ENCODE data around the gene SNX15. TPM values are rescaled to one million over a fixed set of nuclear protein-coding genes. Genes with fewer than 3 reads are reported as not detected.

SNX15 gene
- total RNA-seq, 1 donor from 2014 or later: 12.2 TPM

- no peak for ATAC-seq
Measured at GRCh38 chr11:65058012-65058411, 30.8 kb downstream of the SNX15 start.

DNA sequence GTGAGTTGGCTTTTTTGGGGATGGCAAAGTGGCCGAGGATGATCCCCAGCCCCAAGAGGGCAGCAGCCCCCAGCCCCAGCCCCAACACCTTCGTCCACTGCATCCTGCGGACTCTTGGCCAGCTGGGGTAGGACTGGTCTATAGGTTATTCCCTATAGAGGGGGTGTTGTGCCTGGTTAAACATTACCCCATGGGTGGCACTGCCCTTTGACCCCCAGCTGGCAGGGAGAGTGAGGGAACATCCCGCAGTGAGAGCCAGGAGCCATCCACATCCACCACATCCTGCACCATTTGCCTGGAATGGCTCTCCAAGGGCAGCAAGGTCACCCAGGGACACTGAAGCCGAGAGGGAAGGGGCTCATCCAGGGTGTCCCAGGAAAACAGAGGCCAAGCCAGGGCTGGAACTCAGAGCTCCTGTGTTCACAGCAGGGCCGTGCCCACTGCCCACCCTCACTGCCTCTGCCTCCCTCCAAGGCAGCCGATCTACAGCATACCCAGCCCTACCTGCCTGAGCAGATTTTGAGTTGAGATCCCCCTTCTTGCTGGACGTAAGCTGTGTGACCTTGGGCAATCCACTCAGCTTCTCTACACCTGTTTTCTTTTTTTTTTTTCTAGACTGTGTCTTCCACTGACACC is 31.3 kb downstream of the SNX15 start, which contains the start of gene NAALADL1:
NAALADL1 (minus strand) TSS at position 135 of the 636 bp plus-strand sequence; CDS start at position 103, 32 bp downstream.
- ATAC-seq: no peak

- no peak for ATAC-seq
Measured at GRCh38 chr11:65059523-65059922, 32.3 kb downstream of the SNX15 start.

DNA sequence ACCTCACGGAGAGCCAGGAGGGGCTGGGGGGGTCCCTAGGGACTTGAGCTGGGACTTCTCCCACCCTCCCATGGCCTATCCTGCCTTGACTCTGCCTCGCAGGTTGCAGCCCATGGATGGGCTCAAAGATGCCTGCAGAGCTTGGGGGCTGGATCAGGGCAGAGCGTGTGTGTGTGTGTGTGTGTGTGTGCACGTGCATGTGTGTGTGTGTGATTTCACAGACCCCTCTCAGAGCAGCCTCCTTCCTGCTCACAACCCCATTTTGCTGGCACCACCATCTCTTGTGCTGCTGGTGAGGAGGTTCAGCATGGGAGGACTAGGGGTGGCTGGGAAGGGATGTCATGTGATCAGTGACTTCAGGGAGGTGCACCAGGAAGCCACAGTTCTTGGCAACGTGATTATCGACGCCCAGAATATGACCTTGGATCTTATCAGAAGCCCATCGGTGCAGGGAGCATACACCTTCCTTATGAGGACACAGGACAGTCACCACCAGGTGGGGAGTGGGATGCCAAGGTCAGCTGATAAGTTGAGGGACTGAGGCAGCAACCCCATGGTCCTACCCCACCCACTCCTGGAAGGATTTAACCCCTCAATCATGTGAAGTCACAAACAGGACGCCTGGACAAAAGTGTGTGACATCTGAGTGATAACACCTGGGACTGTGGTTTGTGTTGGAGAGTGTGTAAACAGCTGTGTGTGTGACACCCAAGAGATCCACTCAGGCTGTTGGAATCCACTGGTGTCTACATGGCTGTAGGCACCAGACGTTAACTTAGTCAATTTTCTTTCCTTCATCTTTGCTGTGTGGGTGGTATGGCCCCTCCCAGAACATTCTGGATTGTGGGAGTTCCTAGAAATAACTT is 33.0 kb downstream of the SNX15 start:
- ATAC-seq: no peak

DNA sequence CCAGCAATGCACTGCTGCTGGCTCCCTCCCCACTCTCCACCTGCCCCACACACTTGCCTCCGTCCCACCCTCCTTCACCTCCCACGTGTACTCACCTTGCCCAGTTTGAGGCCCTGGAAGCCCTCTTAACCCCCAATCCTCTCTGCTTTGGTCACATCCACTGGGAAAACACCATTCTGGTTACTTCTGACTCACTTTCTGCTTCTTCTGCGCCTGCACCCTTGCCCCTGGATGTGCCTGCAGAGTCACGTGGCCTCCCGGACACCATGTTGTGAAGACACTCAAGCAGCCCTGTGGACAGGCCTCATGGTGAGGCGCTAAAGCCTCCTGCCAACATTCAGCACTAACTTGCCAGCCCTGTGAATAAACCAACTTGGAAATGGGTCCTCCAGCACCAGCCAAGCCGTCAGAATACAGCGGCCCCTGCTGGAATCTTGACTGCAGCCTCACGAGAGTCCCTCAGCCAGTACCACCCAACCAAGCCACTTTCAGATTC is 33.7 kb downstream of the SNX15 start:
- no peak for ATAC-seq

DNA sequence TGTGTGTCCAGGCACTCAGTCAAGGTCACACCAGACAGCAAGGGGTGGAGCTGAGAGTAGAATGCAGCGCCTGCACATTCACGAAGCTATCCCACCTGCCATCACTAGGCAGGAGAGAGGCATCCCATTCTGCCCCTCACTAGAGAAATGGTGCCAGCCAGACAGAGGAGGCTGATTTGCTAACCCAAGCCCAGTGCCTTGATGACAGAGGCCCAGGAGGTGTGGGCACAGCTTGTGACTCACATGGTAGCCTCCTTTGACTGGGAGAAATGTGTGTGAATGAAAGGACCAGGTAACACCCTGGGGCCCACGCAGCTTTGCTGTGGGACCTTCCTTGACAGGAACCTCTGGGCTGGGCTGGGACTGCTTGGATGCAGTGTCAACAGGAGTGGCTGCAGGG is 36.3 kb downstream of the SNX15 start:
- ATAC-seq: peak; percentile 50

DNA sequence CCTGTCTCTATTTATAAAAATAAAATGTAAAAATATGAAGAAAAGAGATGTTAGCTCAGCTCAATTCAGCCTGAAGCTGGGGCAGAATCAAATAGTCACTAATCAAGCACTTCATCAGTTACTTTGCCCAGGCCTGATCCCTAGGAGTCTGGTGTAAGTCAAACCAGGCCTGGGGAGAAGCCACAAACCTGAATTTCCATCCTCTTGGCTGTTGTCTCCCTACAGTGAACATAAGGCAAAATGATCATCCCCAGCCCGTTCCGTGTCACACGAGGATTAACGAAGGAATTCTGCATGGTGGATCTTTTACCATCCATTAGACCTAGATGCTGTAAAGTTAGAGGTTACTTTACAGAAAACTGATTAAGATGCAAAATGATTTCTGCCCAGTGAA is 37.6 kb downstream of the SNX15 start:
- no peak for ATAC-seq

- ATAC-seq: no peak
Measured at GRCh38 chr11:65065851-65066250, 38.6 kb downstream of the SNX15 start.

DNA sequence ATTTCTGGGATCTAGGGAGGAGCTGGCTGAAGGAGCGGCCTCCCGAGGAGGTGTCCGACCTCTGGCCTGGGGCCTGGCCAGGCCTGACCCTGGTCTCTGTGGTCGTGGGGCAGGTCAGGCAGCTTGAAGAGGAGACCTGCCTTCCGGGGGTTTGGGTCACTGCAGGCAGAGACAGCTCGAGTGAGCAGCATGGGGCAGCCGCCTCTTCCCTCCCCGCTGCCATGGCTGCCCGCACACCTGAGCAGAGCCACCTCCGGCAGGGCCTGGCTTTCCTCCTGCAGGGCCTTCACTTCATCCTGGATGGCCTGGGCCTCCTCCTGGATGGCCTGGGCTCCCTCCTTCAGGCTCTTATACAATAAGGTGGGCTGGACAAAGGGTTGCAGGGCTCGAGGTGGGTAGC is 39.1 kb downstream of the SNX15 start:
- no peak for ATAC-seq

- ATAC-seq: no peak
Measured at GRCh38 chr11:65066805-65067291, 39.6 kb downstream of the SNX15 start.

DNA sequence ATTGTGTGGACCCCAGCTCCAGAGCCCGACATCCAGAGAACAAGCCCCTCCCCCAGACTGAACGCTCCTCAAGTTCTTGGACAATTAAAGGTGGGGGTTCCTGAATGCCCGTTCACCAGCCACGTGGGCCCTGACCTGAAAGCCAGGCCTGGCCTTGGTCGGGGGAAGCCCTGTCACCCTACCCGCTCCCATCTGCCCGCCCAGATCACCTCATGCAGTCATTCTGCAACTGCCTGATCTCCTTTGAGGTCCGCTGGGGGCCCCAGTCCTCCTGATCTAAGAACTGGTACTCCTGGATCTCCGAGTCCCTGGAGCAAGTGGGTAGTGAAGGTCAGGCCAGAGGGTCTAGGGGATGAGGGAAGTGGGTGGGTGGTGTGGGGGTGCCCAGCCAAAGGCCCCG is 40.2 kb downstream of the SNX15 start:
- ATAC-seq: no peak

DNA sequence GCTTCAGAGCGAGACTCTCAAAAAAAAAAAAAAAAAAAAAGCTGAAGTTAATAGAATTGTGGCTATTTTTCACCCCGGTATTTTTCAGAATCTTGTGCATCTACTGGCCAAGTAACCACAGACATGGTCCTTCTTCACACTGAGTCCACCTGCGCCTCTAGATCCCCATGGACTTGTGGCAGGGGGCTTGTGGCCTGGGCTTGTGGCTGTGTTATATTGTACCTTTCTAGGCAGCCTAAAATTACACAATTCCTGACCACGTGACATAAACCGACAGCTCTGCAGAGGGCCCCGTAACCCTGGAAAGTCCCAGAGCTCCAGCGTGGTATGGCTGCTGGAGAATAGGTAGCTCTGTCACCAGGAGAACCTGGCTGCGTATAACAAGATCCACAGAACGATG is 42.0 kb downstream of the SNX15 start:
- ATAC-seq: no peak

GRCh38 chr11:65071907-65072630 is 44.8 kb downstream of the SNX15 start:
- peak; percentile 21 for ATAC-seq

DNA sequence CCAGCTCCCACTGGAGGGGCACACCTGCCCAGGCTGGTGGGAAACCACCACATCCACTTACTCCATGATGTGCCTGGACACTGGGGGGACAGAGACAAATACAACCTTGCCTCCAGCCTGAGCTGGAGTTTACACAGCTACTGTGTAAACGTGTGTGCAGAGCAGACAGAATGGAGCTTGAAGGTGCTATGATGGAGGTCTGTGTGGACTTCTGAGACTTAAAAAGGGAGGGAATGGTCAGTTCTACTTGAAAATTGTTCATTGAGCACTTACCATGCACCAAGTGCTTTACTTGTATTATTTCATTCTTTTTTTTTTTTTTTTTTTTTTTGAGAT is 45.4 kb downstream of the SNX15 start:
- no peak for ATAC-seq

DNA sequence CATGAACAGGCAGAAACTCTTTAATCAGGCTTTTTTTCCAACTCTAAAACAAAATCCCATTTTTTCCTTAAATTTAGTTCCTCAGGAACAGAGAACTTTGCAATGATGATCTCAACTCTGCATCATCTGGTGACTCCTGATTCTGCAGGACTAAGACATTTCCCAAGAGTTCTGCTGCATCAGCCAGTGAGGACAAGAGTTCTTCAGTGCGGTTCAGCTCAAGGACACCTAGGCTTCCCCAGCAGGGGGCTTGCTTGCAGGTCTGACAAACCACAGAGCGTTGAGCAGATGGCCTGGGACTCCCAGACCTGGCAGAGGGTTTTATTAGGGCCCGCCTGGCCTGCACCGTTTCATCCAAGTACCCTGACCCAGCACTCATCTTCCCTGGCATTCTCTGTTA is 50.2 kb downstream of the SNX15 start:
- no peak for ATAC-seq

DNA sequence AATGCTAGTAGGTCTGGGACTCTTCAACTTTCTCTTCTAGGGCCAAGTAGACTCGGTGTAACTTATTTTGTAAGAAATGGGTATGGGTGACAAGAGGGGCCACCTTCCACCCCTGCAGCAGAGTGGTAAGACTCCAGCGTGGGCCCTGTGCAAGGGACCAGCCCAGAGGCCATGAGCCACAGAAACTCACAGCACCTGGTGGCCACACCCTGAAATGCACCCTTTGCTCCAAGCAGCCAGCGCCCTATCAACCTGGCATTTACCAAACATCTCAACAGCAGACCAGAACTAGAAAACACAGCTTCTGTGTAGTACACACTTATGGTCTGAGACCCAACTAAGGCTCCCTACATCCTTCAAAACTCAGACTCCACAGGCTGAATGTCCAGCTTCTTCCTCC is 50.9 kb downstream of the SNX15 start:
- ATAC-seq: peak; percentile 69

DNA sequence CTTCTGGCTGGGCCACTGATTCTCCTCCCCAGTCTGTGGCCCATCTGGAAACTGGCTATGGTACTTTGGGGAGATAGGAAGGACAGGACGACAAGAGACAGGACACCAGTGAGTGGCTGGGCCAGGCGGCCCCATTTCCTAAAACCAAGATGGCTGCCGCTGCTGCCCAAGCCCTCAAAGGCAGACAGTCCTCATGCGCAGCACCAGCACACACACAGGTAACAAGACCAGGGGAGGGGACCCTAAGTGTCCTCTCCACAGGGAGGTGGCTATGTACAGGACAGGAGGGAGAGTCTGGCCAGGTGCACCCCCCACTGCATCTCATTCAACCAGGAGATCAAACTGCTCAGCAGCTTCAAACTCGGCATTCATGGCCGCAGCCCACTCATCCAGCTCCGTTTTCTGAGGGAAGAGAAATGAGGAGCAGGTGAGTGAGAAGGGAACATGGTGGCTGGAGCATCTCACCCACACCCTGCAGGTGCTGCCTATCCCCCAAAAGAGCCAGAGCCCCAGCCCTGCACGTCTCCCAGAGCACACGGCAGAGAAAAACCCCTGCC is 51.6 kb downstream of the SNX15 start:
- no peak for ATAC-seq

- ATAC-seq: no peak
Measured at GRCh38 chr11:65083134-65083833, 56.0 kb downstream of the SNX15 start.

- ATAC-seq: peak; percentile 94
Measured at GRCh38 chr11:65083834-65084597, 56.8 kb downstream of the SNX15 start, which contains the start of the genes CDCA5 and ZFPL1. TSS of gene CDCA5 (minus strand) at chr11:65084040. CDS start at chr11:65083978, 62 bp downstream. TSS of gene ZFPL1 (plus strand) at chr11:65084222. CDS start at chr11:65084699, 477 bp downstream.

GRCh38 chr11:65084598-65085375 is 57.5 kb downstream of the SNX15 start:
- ATAC-seq: no peak

Data from esophagus mucosa (tissue), 1 donor.